Epithelial cell of proximal tubule (primary cell): Measurements from ENCODE around the gene CHGA. TPM values are rescaled to one million over a fixed set of nuclear protein-coding genes. Genes with fewer than 3 reads are reported as not detected.

Source experiments
- DNase-seq: peaks from one replicate; pipeline ENCODE4 v3.0.0-alpha.2; 2011; ENCODE audit warnings: low read depth
- H3K4me3 ChIP-seq: 2 replicates; pipeline ENCODE4 v1.5.1; 2011; ENCODE audit warnings: low read depth, mild to moderate bottlenecking, low read length
- total RNA-seq: library from RNA; depleted of rRNA; stranded (reverse); fragments of >200 nt; gene quantifications from 2 replicates; pipeline ENCODE4 v1.2.3, GENCODE V29; 2015
- TF ChIP-seq, protein P1 (sequence below): conservative IDR thresholded peaks from 2 replicates; pipeline ENCODE4 v1.5.1; 2012; ENCODE audit warnings: low read depth, mild to moderate bottlenecking, low read length

Gene CHGA
- total RNA-seq, 1 donor from 2014 or later = not detected

DNA sequence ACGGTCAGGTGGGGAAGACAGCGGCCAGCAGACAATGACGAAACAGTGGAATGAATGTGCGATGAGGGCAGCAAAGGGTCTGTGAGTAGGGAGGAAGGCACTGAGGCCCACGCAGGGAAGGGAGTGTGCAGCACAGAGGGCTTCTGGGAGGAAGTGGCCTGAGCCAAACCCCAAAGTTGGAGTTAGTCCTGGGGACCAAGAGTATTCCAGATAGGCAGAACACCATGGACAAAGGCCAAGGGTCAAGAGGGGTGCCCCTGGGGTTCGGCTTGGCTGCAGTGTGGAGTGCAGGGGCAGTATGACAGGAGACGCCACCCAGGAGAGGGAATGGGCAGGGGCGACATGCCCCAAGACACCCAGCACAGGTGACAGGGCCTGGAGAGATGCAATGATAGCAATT is 58.8 kb downstream of the CHGA start:
- no peak overlapping the region for H3K4me3 ChIP-seq
- TF ChIP-seq, protein P1, sequence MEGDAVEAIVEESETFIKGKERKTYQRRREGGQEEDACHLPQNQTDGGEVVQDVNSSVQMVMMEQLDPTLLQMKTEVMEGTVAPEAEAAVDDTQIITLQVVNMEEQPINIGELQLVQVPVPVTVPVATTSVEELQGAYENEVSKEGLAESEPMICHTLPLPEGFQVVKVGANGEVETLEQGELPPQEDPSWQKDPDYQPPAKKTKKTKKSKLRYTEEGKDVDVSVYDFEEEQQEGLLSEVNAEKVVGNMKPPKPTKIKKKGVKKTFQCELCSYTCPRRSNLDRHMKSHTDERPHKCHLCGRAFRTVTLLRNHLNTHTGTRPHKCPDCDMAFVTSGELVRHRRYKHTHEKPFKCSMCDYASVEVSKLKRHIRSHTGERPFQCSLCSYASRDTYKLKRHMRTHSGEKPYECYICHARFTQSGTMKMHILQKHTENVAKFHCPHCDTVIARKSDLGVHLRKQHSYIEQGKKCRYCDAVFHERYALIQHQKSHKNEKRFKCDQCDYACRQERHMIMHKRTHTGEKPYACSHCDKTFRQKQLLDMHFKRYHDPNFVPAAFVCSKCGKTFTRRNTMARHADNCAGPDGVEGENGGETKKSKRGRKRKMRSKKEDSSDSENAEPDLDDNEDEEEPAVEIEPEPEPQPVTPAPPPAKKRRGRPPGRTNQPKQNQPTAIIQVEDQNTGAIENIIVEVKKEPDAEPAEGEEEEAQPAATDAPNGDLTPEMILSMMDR = no peak
- no peak for DNase-seq

DNA sequence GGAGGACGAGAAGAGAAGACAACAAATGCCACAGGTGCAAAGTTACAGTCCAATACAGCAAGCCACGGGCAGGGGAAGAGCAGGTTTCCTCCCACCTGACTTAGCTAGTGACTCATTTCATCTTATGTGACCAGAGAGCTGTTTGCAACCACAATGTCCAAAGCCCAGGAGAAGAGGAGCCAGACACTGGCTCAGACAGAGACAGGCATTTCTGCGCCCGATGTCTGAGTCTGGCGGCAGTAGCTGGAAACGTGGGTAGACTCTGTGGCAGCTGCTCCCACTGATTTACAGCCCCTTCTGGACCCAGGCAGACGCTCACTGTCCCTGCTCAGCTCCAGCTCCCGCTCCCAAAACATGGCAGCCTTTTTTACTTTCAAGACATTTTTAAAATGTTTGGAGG is 60.0 kb downstream of the CHGA start:
- TF ChIP-seq, protein P1 = no peak
- H3K4me3 ChIP-seq = no peak overlapping the region
- DNase-seq = no peak

DNA sequence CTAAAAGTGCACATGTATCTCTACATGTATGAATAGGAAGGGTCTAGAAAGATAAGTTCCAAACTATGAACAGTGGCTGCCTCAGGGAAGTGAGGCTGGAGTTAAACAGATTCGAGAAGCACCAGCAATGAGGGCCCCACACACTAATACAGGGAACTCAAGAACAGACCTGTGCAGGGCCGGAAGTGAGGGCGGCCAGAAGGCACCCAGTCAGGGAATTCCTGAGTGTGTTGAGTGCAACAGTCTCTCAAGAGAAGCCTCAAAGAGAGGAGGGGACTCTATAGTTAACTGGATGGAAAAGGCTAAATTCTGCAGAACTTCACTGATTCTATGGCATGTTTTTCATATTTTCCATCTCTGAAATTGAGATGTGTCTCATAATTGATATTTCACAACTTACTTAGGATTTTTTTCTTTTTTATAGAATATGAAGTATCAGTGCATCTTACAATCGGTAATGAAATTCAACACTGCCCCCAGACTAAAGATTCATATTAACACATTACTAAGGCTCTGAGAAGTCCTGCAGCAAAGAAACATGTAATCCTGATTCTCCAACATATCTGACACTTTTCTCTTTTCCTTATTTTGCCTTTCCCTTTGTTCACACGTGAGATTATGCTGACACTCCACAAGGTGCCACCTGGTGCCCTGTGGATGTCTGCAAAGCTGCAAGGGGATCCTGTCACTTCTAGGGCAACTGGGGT is 61.3 kb downstream of the CHGA start:
- TF ChIP-seq, protein P1 = no peak
- no peak overlapping the region for H3K4me3 ChIP-seq
- DNase-seq = no peak

Other genes with a start within 250 kb of the CHGA start
- gene LGMN, start 174.5 kb upstream of the CHGA start, total RNA-seq = 35.7 and 63.5 TPM in 2 replicates
- 23.4 and 25.0 TPM in 2 replicates for gene GOLGA5, start 128.8 kb upstream of the CHGA start, total RNA-seq
- gene ITPK1, start 192.8 kb downstream of the CHGA start, total RNA-seq = 22.7 and 33.7 TPM in 2 replicates